HepG2 (cell line): ENCODE measurements around the gene TSC22D1. TPM values are rescaled to one million over a fixed set of nuclear protein-coding genes. Genes with fewer than 3 reads are reported as not detected.

Experiments
- FOXO1 ChIP-seq: sonication (generic); formaldehyde crosslinking; IDR thresholded peaks from 2 replicates; pipeline ENCODE4 v1.4.0; 2020; ENCODE audit warnings: missing genetic modification reagents
- KLF9 ChIP-seq: IDR thresholded peaks from 2 replicates; pipeline ENCODE4 v1.6.1; 2016; ENCODE audit warnings: low read depth
- MIXL1 ChIP-seq: IDR thresholded peaks from 2 replicates; pipeline ENCODE4 v1.6.1; 2016
- NONO ChIP-seq, 2 experiments: fragments of 450-650 bp in 1 of 2; sonication (generic) in 1 of 2; formaldehyde crosslinking in 1 of 2; IDR thresholded peaks in 1 of 2; conservative IDR thresholded peaks in 1 of 2; 2 replicates each; pipeline versions ENCODE4 v1.6.1 to v1.8.0; 2017 to 2022; ENCODE audit warnings: mild to moderate bottlenecking in 1 of 2, missing genetic modification reagents in 1 of 2, moderate library complexity in 1 of 2
- POGZ ChIP-seq: sonication (generic); formaldehyde crosslinking; IDR thresholded peaks from 2 replicates; pipeline ENCODE4 v1.4.0; 2020; ENCODE audit warnings: mild to moderate bottlenecking, missing genetic modification reagents
- PRDM15 ChIP-seq: sonication (generic); formaldehyde crosslinking; IDR thresholded peaks from 2 replicates; pipeline ENCODE4 v1.4.0; 2020; ENCODE audit warnings: missing genetic modification reagents
- TFDP2 ChIP-seq: sonication (generic); formaldehyde crosslinking; IDR thresholded peaks from 2 replicates; pipeline ENCODE4 v1.4.0; 2020; ENCODE audit warnings: missing genetic modification reagents
- ZNF136 ChIP-seq: sonication (generic); formaldehyde crosslinking; IDR thresholded peaks from 2 replicates; pipeline ENCODE4 v1.8.1; 2022; ENCODE audit warnings: low read depth, mild to moderate bottlenecking, moderate library complexity, missing genetic modification reagents
- ZNF17 ChIP-seq: sonication (generic); formaldehyde crosslinking; IDR thresholded peaks from 2 replicates; pipeline ENCODE4 v1.5.0; 2020; ENCODE audit warnings: mild to moderate bottlenecking, missing genetic modification reagents
- ZNF234 ChIP-seq: sonication (generic); formaldehyde crosslinking; conservative IDR thresholded peaks from 2 replicates; pipeline ENCODE4 v1.5.1; 2020; ENCODE audit warnings: mild to moderate bottlenecking, missing genetic modification reagents
- ZNF274 ChIP-seq: sonication (generic); formaldehyde crosslinking; IDR thresholded peaks from 2 replicates; pipeline ENCODE4 v1.5.1; 2020; ENCODE audit warnings: mild to moderate bottlenecking, missing genetic modification reagents
- ZNF280B ChIP-seq: sonication (generic); formaldehyde crosslinking; IDR thresholded peaks from 2 replicates; pipeline ENCODE4 v1.5.0; 2020; ENCODE audit warnings: missing genetic modification reagents, mild to moderate bottlenecking, borderline replicate concordance
- ZNF337 ChIP-seq: sonication (generic); formaldehyde crosslinking; IDR thresholded peaks from 2 replicates; pipeline ENCODE4 v1.5.1; 2020; ENCODE audit warnings: missing genetic modification reagents, low read depth, mild to moderate bottlenecking, borderline replicate concordance
- ZNF441 ChIP-seq: sonication (generic); formaldehyde crosslinking; IDR thresholded peaks from 2 replicates; pipeline ENCODE4 v1.7.0; 2021; ENCODE audit warnings: missing genetic modification reagents, borderline replicate concordance
- ZNF512B ChIP-seq: sonication (generic); formaldehyde crosslinking; IDR thresholded peaks from 2 replicates; pipeline ENCODE4 v1.5.1; 2020; ENCODE audit warnings: missing genetic modification reagents, mild to moderate bottlenecking, borderline replicate concordance
- ZNF530 ChIP-seq: sonication (generic); formaldehyde crosslinking; IDR thresholded peaks from 2 replicates; pipeline ENCODE4 v1.5.0; 2020; ENCODE audit warnings: low read depth, mild to moderate bottlenecking, missing genetic modification reagents
- ZNF772 ChIP-seq: sonication (generic); formaldehyde crosslinking; IDR thresholded peaks from 2 replicates; pipeline ENCODE4 v1.5.0; 2020; ENCODE audit warnings: mild to moderate bottlenecking, missing genetic modification reagents
- ZSCAN30 ChIP-seq: sonication (generic); formaldehyde crosslinking; IDR thresholded peaks from 2 replicates; pipeline ENCODE4 v1.5.0; 2020; ENCODE audit warnings: mild to moderate bottlenecking, missing genetic modification reagents
- polyA plus RNA-seq, 8 experiments: library from polyadenylated mRNA; depleted of rRNA in 3 of 8; stranded (reverse) in 7 of 8; unstranded in 1 of 8; fragments of >200 nt; fragmentation: Illumina TruSeq in 4 of 8; extraction: Trizol in 4 of 8; gene quantifications; 2 replicates each; pipeline versions ENCODE4 v1.2.1 to v1.2.3, GENCODE V29; 2011 to 2016; ENCODE audit warnings: low read depth in 4 of 8, missing spikeins in 1 of 8, mixed read lengths in 1 of 8; ENCODE audit not compliant: insufficient read depth in 1 of 8
- total RNA-seq, 5 experiments: library from RNA; depleted of rRNA; stranded (reverse); fragments of >200 nt; fragmentation: Illumina TruSeq; extraction: Trizol; gene quantifications; 2 replicates each; pipeline ENCODE4 v1.2.3, GENCODE V29; 2016; ENCODE audit warnings: low read depth in 1 of 5

Gene TSC22D1
- total and polyA plus RNA-seq, 2 of the 13 experiments (the other 11 are each of a cell fraction or from before 2014, with no cell fraction given): 18.4 to 35.7 TPM

GRCh38 chr13:44404261-44405132, 171.6 kb downstream of the TSC22D1 start (continued):
- no peak; the same call in 1 of the 2 replicates for TF ChIP-seq ZNF280B (CRISPR knock-in tag)
- 0 out of 2 replicates have a peak, but pooled peaks have one; percentile 65 for TF ChIP-seq POGZ (CRISPR knock-in tag)
- TF ChIP-seq ZSCAN30 (CRISPR knock-in tag): no peak
- TF ChIP-seq MIXL1 (CRISPR knock-in tag): peak; percentile 94
- no peak for TF ChIP-seq ZNF530
- no peak for TF ChIP-seq PRDM15 (CRISPR knock-in tag)
- TF ChIP-seq KLF9: no peak
- TF ChIP-seq ZNF441: peak; percentile 82
- TF ChIP-seq ZNF274 (CRISPR knock-in tag): no peak
- peak; percentile 70; the same call in 1 of the 2 replicates for TF ChIP-seq ZNF337
- TF ChIP-seq FOXO1: peak; percentile 79; the same call in 1 of the 2 replicates
- TF ChIP-seq TFDP2 (CRISPR knock-in tag): 0 out of 2 replicates have a peak, but pooled peaks have one; percentile 52
- no peak for TF ChIP-seq ZNF234 (CRISPR knock-in tag)
- no peak for TF ChIP-seq NONO (IDR thresholded peaks at IDR 0.05)
- TF ChIP-seq NONO (CRISPR knock-in tag; conservative IDR thresholded peaks at IDR 0.05): peak; percentile 84
- peak; percentile 77 for TF ChIP-seq ZNF772
- TF ChIP-seq ZNF136 (CRISPR knock-in tag): no peak
- TF ChIP-seq ZNF17 (CRISPR knock-in tag): no peak
- 0 out of 2 replicates have a peak, but pooled peaks have one; percentile 77 for TF ChIP-seq ZNF512B (CRISPR knock-in tag)
